Measurements from ENCODE around the gene POLE4.

The POLE4 gene

GRCh38 chr2:75003276-75003675 lies 44.8 kb downstream of the POLE4 start:
- DNase-seq, result no peak

DNA sequence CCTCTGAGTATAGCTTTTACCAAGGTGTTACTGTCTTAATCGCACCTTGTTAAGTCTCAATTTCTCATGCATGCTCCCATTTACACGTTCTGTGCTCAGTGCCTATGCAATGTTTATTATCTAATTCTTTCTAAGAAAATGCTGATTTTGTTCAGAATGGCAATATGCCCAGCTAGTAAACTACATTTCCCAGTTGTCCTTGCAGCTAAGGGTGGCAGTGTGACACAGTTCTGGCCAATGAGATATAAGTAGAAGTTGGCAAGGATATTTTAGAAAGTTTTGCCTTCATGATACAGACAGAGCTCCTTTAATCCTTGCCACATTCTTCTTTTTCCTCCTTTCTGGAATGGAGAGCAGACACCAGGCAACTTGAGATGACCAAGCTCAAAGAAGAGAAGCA lies 45.3 kb downstream of the POLE4 start:
- no peak for DNase-seq

- DNase-seq, result no peak
Measured at GRCh38 chr2:75006041-75006440, 47.6 kb downstream of the POLE4 start.

DNA sequence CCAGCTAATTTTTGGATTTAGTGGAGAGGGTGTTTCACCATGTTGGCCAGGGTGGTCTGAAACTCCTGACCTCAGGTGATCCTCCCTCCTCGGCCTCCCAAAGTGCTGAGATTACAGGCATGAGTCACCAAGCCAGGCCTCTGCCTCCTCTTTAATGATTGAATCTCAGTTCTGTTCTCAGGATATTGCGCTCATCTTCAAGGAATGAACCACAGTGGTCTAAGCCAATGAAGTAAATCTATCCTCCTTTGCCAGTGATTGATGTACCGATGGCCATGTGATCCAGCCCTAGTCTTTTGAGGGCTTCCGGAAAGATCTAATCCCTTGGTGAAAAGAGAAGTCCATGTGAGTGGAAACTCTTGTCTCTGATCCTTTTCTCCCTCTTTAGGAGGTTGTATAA lies 48.6 kb downstream of the POLE4 start:
- DNase-seq, result no peak

DNA sequence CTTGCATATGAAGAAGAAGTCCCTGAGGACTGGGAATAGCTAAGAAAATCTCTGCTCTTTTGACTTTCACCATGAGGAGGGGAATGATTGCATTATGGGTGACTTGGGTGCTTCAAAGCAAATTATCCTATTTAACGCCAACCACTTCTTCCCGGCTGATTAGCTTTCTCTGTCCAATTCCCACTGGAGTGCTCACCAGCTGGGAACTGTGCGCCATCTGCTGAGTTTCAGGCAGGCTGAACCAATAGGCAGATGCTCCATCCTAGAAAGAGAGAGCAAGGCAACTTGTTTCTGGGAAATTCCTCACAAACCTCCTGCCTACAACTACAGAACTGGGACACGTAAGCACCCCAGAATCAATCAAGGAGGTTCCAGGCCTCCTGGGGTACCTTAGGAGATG lies 49.4 kb downstream of the POLE4 start:
- DNase-seq, result no peak

GRCh38 chr2:75010571-75010970 lies 52.1 kb downstream of the POLE4 start:
- DNase-seq, result no peak

DNA sequence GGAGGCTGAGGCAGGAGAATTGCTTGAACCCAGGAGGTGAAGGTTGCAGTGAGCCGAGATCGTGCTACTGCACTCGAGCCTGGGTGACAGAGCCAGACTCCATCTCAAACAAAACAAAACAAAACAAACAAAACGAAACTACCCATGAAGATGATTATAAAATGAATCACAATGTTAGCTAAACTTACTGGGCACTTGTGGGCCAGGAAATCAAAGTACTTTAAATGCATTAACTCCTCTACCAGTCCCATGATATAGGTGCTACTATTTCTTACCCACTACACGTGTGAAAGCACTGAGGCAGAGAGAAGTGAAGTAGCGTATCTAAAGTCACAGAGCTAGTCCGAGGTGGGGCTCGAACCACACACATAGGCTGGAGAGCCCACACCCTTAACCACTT lies 53.6 kb downstream of the POLE4 start:
- DNase-seq, result no peak

GRCh38 chr2:75018162-75018561 lies 59.7 kb downstream of the POLE4 start:
- DNase-seq, result peak; percentile 15

Data from RPMI8226 (cell line).